ENCODE measurements around the gene ZNF396. TPM values are rescaled to one million over a fixed set of nuclear protein-coding genes. Genes with fewer than 3 reads are reported as not detected.

Gene ZNF396
- total RNA-seq, 1 donor from 2014 or later, result 1.4 TPM

GRCh38 chr18:35355140-35355618 is 22.0 kb downstream of the ZNF396 start:
- Mint-ChIP-seq H3K27me3 (ENCODE audit: low read depth, unreplicated experiment) (no peaks in the 10 kb centered on the region), H3K36me3 (ENCODE audit: low read depth, unreplicated experiment) (peaks cover 5% of the 10 kb centered on the region), H3K4me3 (ENCODE audit: unreplicated experiment) (no peak overlapping the region), H3K27ac (ENCODE audit: unreplicated experiment) (no peak overlapping the region), H3K4me1 (ENCODE audit: low read depth, unreplicated experiment) (no peaks in the 10 kb centered on the region), H3K9me3 (ENCODE audit: unreplicated experiment) (peaks cover 12% of the 10 kb centered on the region)
- H3K27ac ChIP-seq (ENCODE audit: low read depth, low read length), result no peak overlapping the region
- H3K79me2 ChIP-seq (ENCODE audit: insufficient read depth, low read length), result no peaks in the 10 kb centered on the region
- H2AFZ ChIP-seq (ENCODE audit: low read depth, low read length), result peak overlapping the region; percentile 61
- peaks cover 8% of the 10 kb centered on the region for H3K9me3 ChIP-seq (ENCODE audit: insufficient read depth, low read depth, low read length)
- H3K36me3 ChIP-seq (ENCODE audit: insufficient read depth, low read length), result no peaks in the 10 kb centered on the region
- H3K4me1 ChIP-seq (ENCODE audit: insufficient read depth, low read length), result no peaks in the 10 kb centered on the region
- H4K20me1 ChIP-seq (ENCODE audit: insufficient read depth, low read length), result no peaks in the 10 kb centered on the region
- H3K9ac ChIP-seq (ENCODE audit: low read length), result no peak overlapping the region
- TF ChIP-seq EZH2 (IDR thresholded peaks at IDR 0.05; ENCODE audit: insufficient read depth, low read length) (no peak), CTCF (IDR thresholded peaks at IDR 0.05; ENCODE audit: insufficient read depth, low read depth, low read length) (peak; percentile 79)
- H3K4me2 ChIP-seq (ENCODE audit: low read length), result peak overlapping the region; percentile 76
- peak overlapping the region; percentile 38 for H3K4me3 ChIP-seq (ENCODE audit: insufficient read depth, low read depth, low read length)
- DNase-seq (ENCODE audit: low read depth), result peak; percentile 73
- no peaks in the 10 kb centered on the region for H3K27me3 ChIP-seq (ENCODE audit: insufficient read depth, low read length)
- peak; percentile 67 for FAIRE-seq

GRCh38 chr18:35352778-35353177 is 24.4 kb downstream of the ZNF396 start:
- Histone ChIP-seq H3K4me2 (ENCODE audit: low read length) (no peak overlapping the region), H3K9me3 (ENCODE audit: insufficient read depth, low read depth, low read length) (peaks cover 8% of the 10 kb centered on the region), H3K4me1 (ENCODE audit: insufficient read depth, low read length) (no peaks in the 10 kb centered on the region), H4K20me1 (ENCODE audit: insufficient read depth, low read length) (no peaks in the 10 kb centered on the region), H3K79me2 (ENCODE audit: insufficient read depth, low read length) (no peaks in the 10 kb centered on the region), H3K27ac (ENCODE audit: low read depth, low read length) (no peak overlapping the region), H3K27me3 (ENCODE audit: insufficient read depth, low read length) (no peaks in the 10 kb centered on the region), H2AFZ (ENCODE audit: low read depth, low read length) (no peak overlapping the region), H3K4me3 (ENCODE audit: insufficient read depth, low read depth, low read length) (no peak overlapping the region), H3K9ac (ENCODE audit: low read length) (no peak overlapping the region), H3K36me3 (ENCODE audit: insufficient read depth, low read length) (no peaks in the 10 kb centered on the region)
- TF ChIP-seq CTCF (IDR thresholded peaks at IDR 0.05; ENCODE audit: insufficient read depth, low read depth, low read length), result no peak
- no peak for TF ChIP-seq EZH2 (IDR thresholded peaks at IDR 0.05; ENCODE audit: insufficient read depth, low read length)
- Mint-ChIP-seq H3K4me3 (ENCODE audit: unreplicated experiment) (no peak overlapping the region), H3K4me1 (ENCODE audit: low read depth, unreplicated experiment) (no peaks in the 10 kb centered on the region), H3K9me3 (ENCODE audit: unreplicated experiment) (peaks cover 12% of the 10 kb centered on the region), H3K27me3 (ENCODE audit: low read depth, unreplicated experiment) (no peaks in the 10 kb centered on the region), H3K27ac (ENCODE audit: unreplicated experiment) (no peak overlapping the region), H3K36me3 (ENCODE audit: low read depth, unreplicated experiment) (peaks cover 5% of the 10 kb centered on the region)
- no peak for FAIRE-seq
- no peak for DNase-seq (ENCODE audit: low read depth)

- no peaks in the 10 kb centered on the region for H3K4me1 Mint-ChIP-seq (ENCODE audit: low read depth, unreplicated experiment)
- peaks cover 12% of the 10 kb centered on the region for H3K9me3 Mint-ChIP-seq (ENCODE audit: unreplicated experiment)
- H2AFZ ChIP-seq (ENCODE audit: low read depth, low read length), result no peak overlapping the region
- H3K4me2 ChIP-seq (ENCODE audit: low read length), result no peak overlapping the region
- peaks cover 5% of the 10 kb centered on the region for H3K36me3 Mint-ChIP-seq (ENCODE audit: low read depth, unreplicated experiment)
- H3K27ac Mint-ChIP-seq (ENCODE audit: unreplicated experiment), result no peak overlapping the region
- H3K27me3 ChIP-seq (ENCODE audit: insufficient read depth, low read length), result no peaks in the 10 kb centered on the region
- no peaks in the 10 kb centered on the region for H4K20me1 ChIP-seq (ENCODE audit: insufficient read depth, low read length)
- peaks cover 1% of the 10 kb centered on the region for H3K27me3 Mint-ChIP-seq (ENCODE audit: low read depth, unreplicated experiment)
- TF ChIP-seq CTCF (IDR thresholded peaks at IDR 0.05; ENCODE audit: insufficient read depth, low read depth, low read length), result no peak
- TF ChIP-seq EZH2 (IDR thresholded peaks at IDR 0.05; ENCODE audit: insufficient read depth, low read length), result no peak
- H3K4me1 ChIP-seq (ENCODE audit: insufficient read depth, low read length), result no peaks in the 10 kb centered on the region
- H3K4me3 ChIP-seq (ENCODE audit: insufficient read depth, low read depth, low read length), result no peak overlapping the region
- H3K4me3 Mint-ChIP-seq (ENCODE audit: unreplicated experiment), result no peak overlapping the region
- no peak for DNase-seq (ENCODE audit: low read depth)
- FAIRE-seq, result no peak
- peaks cover 8% of the 10 kb centered on the region for H3K9me3 ChIP-seq (ENCODE audit: insufficient read depth, low read depth, low read length)
- no peak overlapping the region for H3K27ac ChIP-seq (ENCODE audit: low read depth, low read length)
- H3K36me3 ChIP-seq (ENCODE audit: insufficient read depth, low read length), result no peaks in the 10 kb centered on the region
- no peak overlapping the region for H3K9ac ChIP-seq (ENCODE audit: low read length)
- H3K79me2 ChIP-seq (ENCODE audit: insufficient read depth, low read length), result no peaks in the 10 kb centered on the region
Observed at GRCh38 chr18:35352283-35352682, 24.9 kb downstream of the ZNF396 start.
